ENCODE measurements around the gene SPINK4.

DNA sequence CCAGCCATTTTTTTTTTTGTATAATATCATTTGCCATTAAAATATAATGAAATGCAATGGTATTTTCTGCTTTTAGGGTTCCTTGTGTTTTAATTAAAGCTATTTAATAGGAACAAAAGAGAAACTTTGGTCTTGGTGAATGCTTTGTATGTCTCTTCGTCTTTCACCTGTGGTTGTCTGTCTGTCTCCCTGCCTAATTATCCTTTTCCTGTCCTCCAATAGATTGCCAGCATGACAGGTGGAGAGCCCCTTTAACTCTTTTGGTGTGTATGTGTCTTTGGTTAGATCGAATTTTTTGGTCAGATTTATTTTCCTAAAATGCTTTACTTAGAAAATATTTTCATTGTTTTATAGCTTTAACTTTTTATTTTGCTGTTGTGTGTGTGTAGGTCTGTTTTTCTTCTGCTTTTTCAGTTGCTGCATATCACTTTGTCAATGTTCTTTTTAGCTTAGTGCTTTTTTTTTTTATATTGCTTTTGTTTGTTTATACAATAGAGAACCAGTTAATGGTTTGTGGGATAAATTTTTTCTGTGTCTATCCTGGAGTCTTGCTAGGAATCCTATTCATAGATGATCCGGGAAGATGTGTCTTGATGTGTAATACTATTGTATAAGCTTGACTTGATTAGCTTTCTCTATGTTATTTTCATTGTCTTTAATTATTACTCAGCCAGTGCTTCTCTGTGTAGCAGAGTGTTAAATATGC, 33.5 kb downstream of the SPINK4 start:
- TF ChIP-seq, protein P1, sequence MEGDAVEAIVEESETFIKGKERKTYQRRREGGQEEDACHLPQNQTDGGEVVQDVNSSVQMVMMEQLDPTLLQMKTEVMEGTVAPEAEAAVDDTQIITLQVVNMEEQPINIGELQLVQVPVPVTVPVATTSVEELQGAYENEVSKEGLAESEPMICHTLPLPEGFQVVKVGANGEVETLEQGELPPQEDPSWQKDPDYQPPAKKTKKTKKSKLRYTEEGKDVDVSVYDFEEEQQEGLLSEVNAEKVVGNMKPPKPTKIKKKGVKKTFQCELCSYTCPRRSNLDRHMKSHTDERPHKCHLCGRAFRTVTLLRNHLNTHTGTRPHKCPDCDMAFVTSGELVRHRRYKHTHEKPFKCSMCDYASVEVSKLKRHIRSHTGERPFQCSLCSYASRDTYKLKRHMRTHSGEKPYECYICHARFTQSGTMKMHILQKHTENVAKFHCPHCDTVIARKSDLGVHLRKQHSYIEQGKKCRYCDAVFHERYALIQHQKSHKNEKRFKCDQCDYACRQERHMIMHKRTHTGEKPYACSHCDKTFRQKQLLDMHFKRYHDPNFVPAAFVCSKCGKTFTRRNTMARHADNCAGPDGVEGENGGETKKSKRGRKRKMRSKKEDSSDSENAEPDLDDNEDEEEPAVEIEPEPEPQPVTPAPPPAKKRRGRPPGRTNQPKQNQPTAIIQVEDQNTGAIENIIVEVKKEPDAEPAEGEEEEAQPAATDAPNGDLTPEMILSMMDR (conservative IDR thresholded peaks at IDR 0.05 in 1 of 2, IDR thresholded peaks at IDR 0.05 in 1 of 2; ENCODE audit: extremely low read depth in 1 of 2, insufficient read depth in 1 of 2, low read depth in 1 of 2, low read length in 2 of 2), result no peak
- TF ChIP-seq EZH2 (IDR thresholded peaks at IDR 0.05; ENCODE audit: borderline replicate concordance, low read length), result no peak
